ENCODE measurements around the gene EYA2. TPM values are rescaled to one million over a fixed set of nuclear protein-coding genes. Genes with fewer than 3 reads are reported as not detected.

The EYA2 gene
- total RNA-seq, 1 experiment from 2014 or later = 0.74 TPM

GRCh38 chr20:47133809-47134456 is 239.3 kb downstream of the EYA2 start:
- no CpG with 5 or more reads among the region's 3 CpGs for WGBS (ENCODE audit: extremely low coverage, insufficient read length, low lambda C conversion rate)
- Histone ChIP-seq H3K27ac (ENCODE audit: insufficient read length, low read depth, low read length) (no peak overlapping the region), H3K18ac (ENCODE audit: insufficient read length, low read depth, low read length) (no peak overlapping the region), H3K27me3 (ENCODE audit: insufficient read depth, low read length) (no peaks in the 10 kb centered on the region), H2BK12ac (ENCODE audit: insufficient read length, low read depth, low read length) (no peak overlapping the region), H2BK120ac (ENCODE audit: low read depth, low read length, poor library complexity, severe bottlenecking) (no peak overlapping the region), H4K5ac (ENCODE audit: insufficient read length, low read depth, low read length) (no peak overlapping the region), H3K79me1 (ENCODE audit: insufficient read depth, low read depth, low read length, poor library complexity, severe bottlenecking) (no peaks in the 10 kb centered on the region), H3K79me2 (ENCODE audit: insufficient read depth, low read length) (no peaks in the 10 kb centered on the region), H3K4me1 (ENCODE audit: insufficient read depth, low read length) (no peaks in the 10 kb centered on the region), H3K9ac (ENCODE audit: extremely low read depth, insufficient read length, low read length) (no peak overlapping the region), H4K91ac (ENCODE audit: insufficient read length, low read depth, low read length) (no peak overlapping the region), H2BK5ac (ENCODE audit: insufficient read length, low read length) (no peak overlapping the region), H3K9me3 (ENCODE audit: control insufficient read depth, low read depth, low read length) (no peaks in the 10 kb centered on the region), H3K14ac (ENCODE audit: insufficient read depth, low read length) (no peak overlapping the region), H2BK15ac (ENCODE audit: low read depth, low read length) (no peak overlapping the region), H3T11ph (ENCODE audit: low read length) (no peak overlapping the region), H2AFZ (ENCODE audit: low read length) (no peak overlapping the region), H3K56ac (ENCODE audit: insufficient read length, low read depth, low read length) (no peak overlapping the region), H3K23ac (ENCODE audit: insufficient read length, low read depth, low read length) (no peak overlapping the region), H4K8ac (replicated peaks; ENCODE audit: insufficient read length, low read depth, low read length) (no peak overlapping the region), H3K23me2 (ENCODE audit: insufficient read length, low read depth, low read length, poor library complexity, severe bottlenecking) (no peaks in the 10 kb centered on the region), H3K4me2 (ENCODE audit: insufficient read depth, insufficient read length, low read length) (no peak overlapping the region), H4K20me1 (ENCODE audit: control insufficient read depth, insufficient read depth, insufficient read length) (no peaks in the 10 kb centered on the region), H2BK20ac (ENCODE audit: low read depth, low read length, poor library complexity, severe bottlenecking) (no peak overlapping the region), H3K4ac (ENCODE audit: low read depth, low read length) (no peak overlapping the region), H2AK5ac (ENCODE audit: insufficient read length, low read length) (no peak overlapping the region)
- Mint-ChIP-seq H3K27ac (no peak overlapping the region), H3K9me3 (peaks cover 0 to 3% of the 10 kb centered on the region in 2 experiments; a peak in 2 of 5 replicates), H3K27me3 (ENCODE audit: low read depth) (no peaks in the 10 kb centered on the region), H3K36me3 (ENCODE audit: insufficient read depth in 1 of 3, low read depth in 3 of 3) (no peaks in the 10 kb centered on the region), H3K4me1 (peaks cover 9 to 14% of the 10 kb centered on the region in 2 experiments; a peak in 3 of 4 replicates), H3K4me3 (no peak overlapping the region)
- TF ChIP-seq CTCF (conservative IDR thresholded peaks at IDR 0.05) = no peak
- DNase-seq = no peak
